SK-N-SH treated with all-trans-retinoic acid at 6 μM for 48 hours (cell line): ENCODE measurements around the gene HABP4.

Experiments
- ATAC-seq: fragments of 200-7000 bp; cut with Tn5 transposase; 3 replicates; pipeline ENCODE4 v1.9.1; 2020; ENCODE audit warnings: mild to moderate bottlenecking, moderate library complexity
- ARNTL ChIP-seq: fragments of 450-650 bp; formaldehyde crosslinking; IDR thresholded peaks from 2 replicates; pipeline ENCODE4 v1.5.0; 2020; ENCODE audit warnings: low read depth, mild to moderate bottlenecking, moderate library complexity, borderline replicate concordance
- CREB5 ChIP-seq: fragments of 250-450 bp; sonication (Bioruptor Pico); IDR thresholded peaks from 2 replicates; pipeline ENCODE4 v1.5.1; 2020; ENCODE audit warnings: low read depth, mild to moderate bottlenecking, moderate library complexity
- CSDC2 ChIP-seq: fragments of 250-450 bp; sonication (Bioruptor Pico); IDR thresholded peaks from 2 replicates; pipeline ENCODE4 v1.5.0; 2020; ENCODE audit warnings: mild to moderate bottlenecking, moderate library complexity
- ESRRG ChIP-seq: fragments of 250-450 bp; sonication (Bioruptor Pico); IDR thresholded peaks from 2 replicates; pipeline ENCODE4 v1.6.1; 2021; ENCODE audit warnings: mild to moderate bottlenecking
- GLIS3 ChIP-seq: fragments of 250-450 bp; sonication (Bioruptor Pico); IDR thresholded peaks from 2 replicates; pipeline ENCODE4 v1.5.0; 2020; ENCODE audit warnings: mild to moderate bottlenecking, moderate library complexity
- ISL1 ChIP-seq: fragments of 250-450 bp; sonication (Bioruptor Pico); IDR thresholded peaks from 2 replicates; pipeline ENCODE4 v2.1.2; 2022; ENCODE audit warnings: mild to moderate bottlenecking, moderate library complexity
- OSR1 ChIP-seq: fragments of 250-450 bp; sonication (Bioruptor Pico); IDR thresholded peaks from 2 replicates; pipeline ENCODE4 v1.8.0; 2022; ENCODE audit warnings: moderate library complexity, mild to moderate bottlenecking, inconsistent platforms
- POU6F1 ChIP-seq: fragments of 250-450 bp; sonication (Bioruptor Pico); IDR thresholded peaks from 2 replicates; pipeline ENCODE4 v1.8.0; 2021; ENCODE audit warnings: low read depth, mild to moderate bottlenecking, moderate library complexity, borderline replicate concordance
- PPARA ChIP-seq: fragments of 250-450 bp; sonication (Bioruptor Pico); IDR thresholded peaks from 2 replicates; pipeline ENCODE4 v1.5.0; 2020; ENCODE audit warnings: mild to moderate bottlenecking, borderline replicate concordance
- RARB ChIP-seq: fragments of 250-450 bp; sonication (Bioruptor Pico); IDR thresholded peaks from 2 replicates; pipeline ENCODE4 v1.8.0; 2021; ENCODE audit warnings: mild to moderate bottlenecking, moderate library complexity
- SNAI2 ChIP-seq: fragments of 250-450 bp; sonication (Bioruptor Pico); IDR thresholded peaks from 2 replicates; pipeline ENCODE4 v1.5.0; 2020; ENCODE audit warnings: mild to moderate bottlenecking, moderate library complexity
- TCF4 ChIP-seq: fragments of 250-450 bp; sonication (Bioruptor Pico); IDR thresholded peaks from 2 replicates; pipeline ENCODE4 v1.8.0; 2021; ENCODE audit warnings: mild to moderate bottlenecking, moderate library complexity, borderline replicate concordance
- TOX ChIP-seq: fragments of 250-450 bp; sonication (Bioruptor Pico); IDR thresholded peaks from 2 replicates; pipeline ENCODE4 v1.8.0; 2021; ENCODE audit warnings: mild to moderate bottlenecking, moderate library complexity, borderline replicate concordance
- TSHZ2 ChIP-seq: fragments of 250-450 bp; sonication (Bioruptor Pico); IDR thresholded peaks from 2 replicates; pipeline ENCODE4 v1.5.0; 2020; ENCODE audit warnings: mild to moderate bottlenecking, moderate library complexity
- ZC3H10 ChIP-seq: fragments of 250-450 bp; sonication (Bioruptor Pico); IDR thresholded peaks from 2 replicates; pipeline ENCODE4 v1.5.1; 2021; ENCODE audit warnings: mild to moderate bottlenecking, moderate library complexity
- ZFP3 ChIP-seq: fragments of 250-450 bp; sonication (Bioruptor Pico); IDR thresholded peaks from 2 replicates; pipeline ENCODE4 v1.5.0; 2020; ENCODE audit warnings: mild to moderate bottlenecking, moderate library complexity
- ZFP30 ChIP-seq: fragments of 450-650 bp; formaldehyde crosslinking; IDR thresholded peaks from 2 replicates; pipeline ENCODE4 v1.5.0; 2022; ENCODE audit warnings: mild to moderate bottlenecking, moderate library complexity
- ZNF565 ChIP-seq: fragments of 450-650 bp; formaldehyde crosslinking; conservative IDR thresholded peaks from 2 replicates; pipeline ENCODE4 v1.5.0; 2020; ENCODE audit warnings: low read depth, mild to moderate bottlenecking, moderate library complexity
- ZNF70 ChIP-seq: fragments of 450-650 bp; formaldehyde crosslinking; IDR thresholded peaks from 2 replicates; pipeline ENCODE4 v1.5.0; 2020; ENCODE audit warnings: mild to moderate bottlenecking, moderate library complexity
- TF ChIP-seq, protein P1 (sequence below): fragments of 250-450 bp; sonication (Bioruptor Pico); IDR thresholded peaks from 2 replicates; pipeline ENCODE4 v1.8.0; 2020; ENCODE audit warnings: mild to moderate bottlenecking, moderate library complexity, borderline replicate concordance

Gene HABP4

DNA sequence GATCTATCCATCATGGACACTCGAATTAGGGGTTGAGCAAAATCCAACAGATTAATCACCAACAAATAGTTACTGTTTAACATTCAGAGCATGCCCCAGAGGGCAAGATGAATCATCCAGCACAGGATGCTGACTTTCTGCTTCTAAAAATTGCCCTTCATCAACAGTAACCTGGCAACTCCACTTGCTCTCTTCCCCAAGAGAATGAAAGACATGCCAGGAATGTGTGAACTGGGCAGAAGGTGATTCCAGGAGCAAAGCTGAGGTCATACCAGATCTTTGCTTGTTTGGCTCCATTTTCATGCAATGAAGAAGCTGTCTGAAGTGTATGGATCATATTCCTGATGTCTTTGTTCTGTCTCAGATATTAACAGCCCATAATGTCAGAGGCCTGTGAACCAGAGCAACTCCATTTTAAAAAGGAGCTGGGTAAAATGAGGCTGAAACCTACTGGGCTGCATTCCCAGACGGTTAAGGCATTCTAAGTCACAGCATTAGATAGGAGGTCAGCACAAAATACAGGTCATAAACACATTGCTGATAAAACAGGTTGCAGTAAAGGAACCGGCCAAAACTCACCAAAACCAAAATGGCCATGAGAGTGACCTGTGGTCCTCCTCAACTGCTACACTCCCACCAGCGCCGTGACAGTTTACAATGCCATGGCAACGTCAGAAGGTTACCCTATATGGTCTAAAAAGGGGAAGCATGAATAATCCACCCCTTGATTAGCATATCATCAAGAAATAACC is 29.3 kb upstream of the HABP4 start (continued):
- TF ChIP-seq ZFP30 = peak; percentile 85
- TF ChIP-seq, all 23 proteins: peak for 23

DNA sequence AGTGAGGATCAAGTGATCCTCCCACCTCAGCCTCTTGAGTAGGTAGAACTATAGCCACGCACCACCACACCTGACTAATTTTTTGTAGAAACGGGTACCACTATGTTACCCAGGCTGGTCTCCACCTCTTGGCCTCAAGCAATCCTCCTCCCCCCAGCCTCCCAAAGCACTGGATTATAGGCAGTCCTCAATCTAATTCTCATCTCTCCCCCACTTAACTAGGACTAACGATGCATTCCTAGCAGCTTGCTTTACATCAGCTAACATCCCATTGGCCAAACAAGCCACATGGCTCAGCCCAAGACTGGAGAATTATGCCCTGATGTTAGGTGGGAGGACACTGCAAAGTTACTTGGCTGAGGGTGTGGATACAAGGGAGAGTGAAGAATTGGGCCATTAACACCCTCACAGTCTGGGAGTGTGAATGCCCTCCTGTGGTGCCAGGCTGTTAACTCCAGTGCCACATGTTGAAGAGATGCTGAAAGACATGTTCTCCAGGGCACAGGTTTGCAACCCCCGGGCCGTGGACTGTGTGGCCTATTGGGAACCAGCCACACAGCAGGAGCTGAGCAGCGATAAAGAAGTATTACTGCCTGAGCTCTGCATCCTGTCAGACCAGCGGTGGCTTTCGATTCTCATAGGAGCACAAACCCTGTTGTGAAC is 26.5 kb upstream of the HABP4 start:
- TF ChIP-seq ISL1 (CRISPR knock-in tag) (no peak), GLIS3 (CRISPR knock-in tag) (no peak), RARB (no peak), OSR1 (CRISPR knock-in tag) (no peak)
- no peak for ATAC-seq

GRCh38 chr9:96423985-96424336 is 26.0 kb upstream of the HABP4 start:
- ATAC-seq = no peak
- TF ChIP-seq ISL1 (CRISPR knock-in tag) (no peak), ZC3H10 (CRISPR knock-in tag) (no peak), TCF4 (CRISPR knock-in tag) (no peak), ARNTL (CRISPR knock-in tag) (no peak), OSR1 (CRISPR knock-in tag) (no peak), RARB (no peak), ESRRG (CRISPR knock-in tag) (no peak), ZNF565 (CRISPR knock-in tag) (no peak), SNAI2 (no peak), TOX (CRISPR knock-in tag) (no peak), CSDC2 (no peak)

DNA sequence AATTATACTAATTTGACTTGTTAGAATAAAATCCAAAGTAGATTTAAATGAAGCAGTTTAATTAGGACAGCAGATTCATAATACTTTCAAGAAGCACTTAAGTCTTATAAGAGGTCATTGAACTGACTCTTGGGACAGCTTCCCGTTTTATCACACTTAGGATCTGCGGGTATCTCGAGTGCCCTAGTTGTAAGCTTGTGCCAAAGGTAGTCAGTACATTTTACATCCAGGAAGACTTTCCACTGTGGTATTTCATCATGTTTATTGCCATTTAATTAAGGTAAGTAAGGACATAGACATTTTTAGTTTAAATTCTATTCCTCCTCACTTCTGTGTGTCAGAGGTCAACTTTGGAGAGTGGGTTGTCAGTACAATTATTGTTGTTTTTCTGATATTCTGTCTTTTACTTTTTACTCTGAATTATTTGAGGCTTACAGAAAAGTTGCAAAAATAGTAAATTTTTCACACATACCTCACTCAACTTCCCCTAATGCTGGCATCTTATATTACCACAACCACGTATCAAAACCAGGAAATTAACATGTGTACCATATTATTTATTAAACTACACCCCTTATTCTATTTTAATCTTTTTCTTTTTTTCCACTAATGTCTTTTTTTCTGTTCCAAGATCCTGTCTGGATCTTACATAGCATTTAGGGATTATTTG is 24.3 kb upstream of the HABP4 start:
- TF ChIP-seq TSHZ2 (no peak), CREB5 (CRISPR knock-in tag) (no peak), ZNF70 (CRISPR knock-in tag) (no peak), GLIS3 (CRISPR knock-in tag) (no peak), ARNTL (CRISPR knock-in tag) (no peak), POU6F1 (no peak), RARB (no peak), ISL1 (CRISPR knock-in tag) (no peak), ZFP30 (no peak), TCF4 (CRISPR knock-in tag) (no peak), ZFP3 (CRISPR knock-in tag) (no peak), OSR1 (CRISPR knock-in tag) (no peak), TOX (CRISPR knock-in tag) (no peak), SNAI2 (no peak), CSDC2 (no peak), ESRRG (CRISPR knock-in tag) (no peak), PPARA (CRISPR knock-in tag) (no peak), ZC3H10 (CRISPR knock-in tag) (no peak), ZNF565 (CRISPR knock-in tag) (no peak)
- TF ChIP-seq, protein P1, sequence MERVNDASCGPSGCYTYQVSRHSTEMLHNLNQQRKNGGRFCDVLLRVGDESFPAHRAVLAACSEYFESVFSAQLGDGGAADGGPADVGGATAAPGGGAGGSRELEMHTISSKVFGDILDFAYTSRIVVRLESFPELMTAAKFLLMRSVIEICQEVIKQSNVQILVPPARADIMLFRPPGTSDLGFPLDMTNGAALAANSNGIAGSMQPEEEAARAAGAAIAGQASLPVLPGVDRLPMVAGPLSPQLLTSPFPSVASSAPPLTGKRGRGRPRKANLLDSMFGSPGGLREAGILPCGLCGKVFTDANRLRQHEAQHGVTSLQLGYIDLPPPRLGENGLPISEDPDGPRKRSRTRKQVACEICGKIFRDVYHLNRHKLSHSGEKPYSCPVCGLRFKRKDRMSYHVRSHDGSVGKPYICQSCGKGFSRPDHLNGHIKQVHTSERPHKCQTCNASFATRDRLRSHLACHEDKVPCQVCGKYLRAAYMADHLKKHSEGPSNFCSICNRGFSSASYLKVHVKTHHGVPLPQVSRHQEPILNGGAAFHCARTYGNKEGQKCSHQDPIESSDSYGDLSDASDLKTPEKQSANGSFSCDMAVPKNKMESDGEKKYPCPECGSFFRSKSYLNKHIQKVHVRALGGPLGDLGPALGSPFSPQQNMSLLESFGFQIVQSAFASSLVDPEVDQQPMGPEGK (CRISPR knock-in tag) = no peak

More for the DNA sequence above, 24.3 kb upstream of the HABP4 start:
- ATAC-seq = no peak
